HG03175 (cell line): ENCODE results near the gene SLC25A22.

Experiments
- ATAC-seq: cut with Tn5 transposase; IDR thresholded peaks from one replicate; pipeline ENCODE4 v1.9.1; 2021; ENCODE audit warnings: mild to moderate bottlenecking, moderate library complexity; ENCODE audit not compliant: unreplicated experiment

SLC25A22 gene

DNA sequence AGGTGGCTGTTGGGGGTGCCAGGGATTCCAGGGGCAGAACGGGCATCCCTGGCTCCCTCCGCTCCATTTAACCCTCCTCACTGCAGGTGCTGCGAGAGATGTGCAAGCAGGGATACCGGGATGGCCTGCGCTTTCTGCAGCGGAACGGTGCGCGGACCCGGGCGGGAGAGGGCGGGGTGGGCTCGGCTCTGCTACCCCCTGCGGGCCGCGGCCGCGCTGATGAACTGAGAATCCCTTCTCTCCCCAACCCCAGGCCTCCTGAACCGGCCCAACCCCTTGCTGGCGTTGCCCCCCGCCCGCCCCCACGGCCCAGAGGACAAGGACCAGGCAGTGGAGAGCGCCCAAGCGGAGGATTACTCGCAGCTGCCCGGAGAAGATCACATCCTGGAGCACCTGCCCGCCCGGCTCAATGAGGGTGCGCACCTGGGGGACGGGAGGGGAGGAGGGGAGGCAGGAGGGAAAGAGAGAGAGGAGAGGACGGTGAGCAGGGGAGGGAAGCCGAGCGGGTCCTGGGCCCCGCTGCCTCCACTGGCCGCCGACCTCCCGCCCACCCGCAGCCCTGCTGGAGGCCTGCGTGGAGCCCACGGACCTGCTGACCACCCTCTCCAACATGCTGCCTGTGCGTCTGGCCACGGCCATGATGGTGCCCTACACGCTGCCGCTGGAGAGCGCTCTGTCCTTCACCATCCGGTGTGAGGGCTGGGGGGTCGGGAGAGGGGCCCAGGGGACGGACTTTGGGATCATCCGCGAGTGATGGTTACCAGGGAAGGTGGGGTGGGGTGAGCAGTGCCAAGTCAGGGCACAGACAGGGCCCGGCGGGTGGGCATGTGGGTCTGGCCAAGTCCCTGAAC, 25.6 kb upstream of the SLC25A22 start:
- ATAC-seq, result no peak

DNA sequence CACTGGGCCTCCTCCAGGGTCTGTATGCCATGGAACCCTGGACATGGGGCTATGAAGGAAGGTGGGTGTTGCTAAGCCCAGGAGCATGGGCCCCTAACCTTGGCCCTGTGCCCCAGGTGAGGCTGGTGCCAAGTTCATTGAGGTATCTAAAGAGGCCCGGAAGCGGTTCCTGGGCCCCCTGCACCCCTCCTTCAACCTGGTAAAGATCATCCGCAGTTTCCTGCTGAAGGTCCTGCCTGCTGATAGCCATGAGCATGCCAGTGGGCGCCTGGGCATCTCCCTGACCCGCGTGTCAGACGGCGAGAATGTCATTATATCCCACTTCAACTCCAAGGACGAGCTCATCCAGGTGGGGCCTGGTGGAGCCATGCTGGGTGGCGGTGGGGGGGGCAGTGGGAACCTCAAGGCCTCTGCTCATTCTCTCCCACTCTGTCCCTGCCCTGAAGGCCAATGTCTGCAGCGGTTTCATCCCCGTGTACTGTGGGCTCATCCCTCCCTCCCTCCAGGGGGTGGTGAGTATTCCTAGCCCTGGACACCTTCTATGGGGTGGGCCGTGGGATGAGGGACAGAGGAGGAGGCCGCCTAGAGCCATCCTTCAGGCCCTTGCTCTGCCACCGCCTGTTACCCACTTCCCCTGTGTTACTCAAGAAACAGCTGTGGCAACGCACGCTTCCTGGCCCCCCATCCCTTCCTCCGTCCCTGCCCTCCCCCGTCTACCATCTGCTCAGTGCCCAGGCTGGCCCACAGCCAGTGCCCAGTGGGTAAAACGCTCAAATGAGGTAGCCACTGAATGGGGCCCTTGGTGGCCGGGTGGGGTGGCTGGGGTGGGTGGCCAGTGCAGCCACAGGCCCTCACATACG, 23.7 kb upstream of the SLC25A22 start:
- ATAC-seq, result no peak

DNA sequence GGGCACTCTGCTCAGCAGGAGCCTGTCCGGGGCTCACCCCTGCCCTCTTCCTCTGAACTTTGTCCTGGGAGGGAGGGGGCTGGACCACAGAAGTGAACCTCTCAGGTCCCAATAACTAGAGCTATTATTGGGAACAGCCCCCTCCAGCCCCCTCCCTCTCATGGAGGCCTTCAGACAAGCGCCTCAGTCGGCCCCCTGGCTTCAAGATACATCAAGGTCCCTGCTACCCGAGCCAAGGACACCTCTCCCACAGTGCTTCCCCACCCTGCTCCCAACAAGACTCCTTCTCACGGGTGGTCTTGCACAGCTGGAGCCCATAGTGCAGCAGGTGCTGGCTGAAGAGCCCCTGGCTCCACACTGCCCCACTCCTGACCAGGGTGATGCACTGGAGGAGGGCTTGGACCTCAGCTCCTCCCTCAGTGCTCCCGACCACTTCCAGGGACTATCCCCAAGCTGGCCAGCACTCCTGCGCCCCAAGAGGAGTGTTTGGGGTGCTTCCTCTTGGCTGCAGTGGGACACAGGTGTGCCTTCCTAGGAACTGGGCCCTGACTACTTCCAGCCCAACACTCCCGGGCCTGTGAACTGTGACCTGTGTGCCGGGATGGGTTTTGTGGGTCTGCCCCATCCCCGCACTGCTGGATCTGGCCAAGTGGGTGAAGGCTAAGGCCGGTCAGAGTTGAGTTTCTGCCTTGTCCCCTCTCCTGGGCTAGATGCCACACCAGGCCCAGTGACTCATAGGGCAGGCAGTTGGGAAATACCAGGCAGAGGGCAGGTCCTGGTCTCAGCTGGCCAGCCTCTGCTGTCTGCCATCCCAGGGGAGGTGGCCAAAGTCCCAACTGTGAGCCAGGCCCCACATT, 22.8 kb upstream of the SLC25A22 start:
- no peak for ATAC-seq

DNA sequence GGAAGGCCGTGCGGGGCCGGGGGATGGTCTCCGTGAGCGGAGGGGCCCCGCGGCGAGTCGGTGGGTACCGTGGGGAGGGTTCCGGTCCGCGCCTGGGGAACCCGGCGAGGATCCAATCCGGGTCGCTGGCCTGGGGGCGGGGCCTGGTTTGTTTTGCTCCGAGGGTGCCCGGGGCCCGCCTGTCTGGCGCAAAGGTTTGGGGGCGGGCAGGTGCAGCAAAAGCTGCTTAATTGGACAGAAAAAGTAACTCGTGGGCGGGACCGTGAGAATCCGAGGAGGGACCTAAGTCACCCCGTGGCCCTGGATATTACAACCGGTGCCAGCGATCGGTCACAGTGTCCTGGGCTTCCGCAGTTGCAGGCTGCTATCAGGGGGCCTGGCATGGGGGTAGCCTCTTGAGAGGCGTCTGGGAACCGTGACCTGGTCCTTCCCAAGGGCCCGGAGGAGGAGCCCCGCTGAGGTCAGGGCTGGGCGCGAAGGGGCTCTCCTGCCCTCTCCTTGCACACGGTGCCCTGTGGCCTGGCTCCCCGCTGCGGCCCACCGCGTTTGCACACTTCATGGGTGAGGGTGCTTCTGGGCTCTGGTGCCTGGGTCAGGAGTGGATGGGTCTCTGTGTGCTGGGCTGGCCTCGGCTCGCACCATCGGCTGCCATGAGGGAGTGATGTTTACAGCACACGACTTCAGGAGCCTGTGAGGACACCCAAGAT, 22.0 kb upstream of the SLC25A22 start:
- ATAC-seq, result peak; percentile 66

GRCh38 chr11:819129-819931, 21.2 kb upstream of the SLC25A22 start:
- ATAC-seq, result peak; percentile 65

GRCh38 chr11:818396-819128, 20.5 kb upstream of the SLC25A22 start, which contains the start of gene PNPLA2:
Gene PNPLA2 (plus strand): TSS chr11:818914. CDS start chr11:819719, 805 bp downstream.
- peak; percentile 1 for ATAC-seq

GRCh38 chr11:816433-816779, 18.3 kb upstream of the SLC25A22 start:
- ATAC-seq, result no peak

DNA sequence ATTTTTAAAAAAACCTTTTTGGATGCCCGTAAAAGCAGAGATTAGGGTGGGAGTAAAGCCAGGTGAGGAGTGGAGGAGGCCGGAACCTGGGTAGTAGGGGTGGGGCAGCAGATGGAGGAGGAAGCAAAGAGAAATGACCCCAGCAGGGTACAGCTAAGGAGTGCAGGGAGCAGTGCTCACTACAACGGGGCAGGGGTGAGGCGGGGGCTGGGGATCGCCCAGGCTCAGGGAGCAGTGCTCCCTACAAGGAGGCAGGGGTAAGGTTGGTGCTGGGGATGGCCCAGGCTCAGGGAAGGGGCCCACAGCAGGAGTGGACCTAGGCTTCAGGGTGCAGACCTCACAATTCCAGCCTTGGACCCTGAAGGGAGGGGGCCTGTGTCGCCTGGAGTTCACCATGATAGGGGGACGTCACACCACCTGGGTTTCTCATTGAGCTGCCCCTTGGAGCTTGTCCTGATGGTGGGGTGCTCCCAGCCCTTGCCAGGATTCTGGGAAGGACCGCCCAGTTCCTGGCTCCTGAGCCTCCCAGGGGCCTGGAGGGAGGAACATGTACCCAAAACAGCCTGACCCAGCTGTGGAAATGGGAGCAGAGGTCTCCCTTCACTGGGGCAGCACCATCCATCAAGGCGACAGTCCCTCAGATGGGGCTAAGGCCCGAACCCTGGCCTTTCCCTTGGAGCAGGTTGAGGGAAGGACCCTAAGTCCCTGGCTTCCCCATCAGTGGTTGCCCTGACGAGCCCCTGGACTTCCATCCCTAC, 17.8 kb upstream of the SLC25A22 start:
- no peak for ATAC-seq

DNA sequence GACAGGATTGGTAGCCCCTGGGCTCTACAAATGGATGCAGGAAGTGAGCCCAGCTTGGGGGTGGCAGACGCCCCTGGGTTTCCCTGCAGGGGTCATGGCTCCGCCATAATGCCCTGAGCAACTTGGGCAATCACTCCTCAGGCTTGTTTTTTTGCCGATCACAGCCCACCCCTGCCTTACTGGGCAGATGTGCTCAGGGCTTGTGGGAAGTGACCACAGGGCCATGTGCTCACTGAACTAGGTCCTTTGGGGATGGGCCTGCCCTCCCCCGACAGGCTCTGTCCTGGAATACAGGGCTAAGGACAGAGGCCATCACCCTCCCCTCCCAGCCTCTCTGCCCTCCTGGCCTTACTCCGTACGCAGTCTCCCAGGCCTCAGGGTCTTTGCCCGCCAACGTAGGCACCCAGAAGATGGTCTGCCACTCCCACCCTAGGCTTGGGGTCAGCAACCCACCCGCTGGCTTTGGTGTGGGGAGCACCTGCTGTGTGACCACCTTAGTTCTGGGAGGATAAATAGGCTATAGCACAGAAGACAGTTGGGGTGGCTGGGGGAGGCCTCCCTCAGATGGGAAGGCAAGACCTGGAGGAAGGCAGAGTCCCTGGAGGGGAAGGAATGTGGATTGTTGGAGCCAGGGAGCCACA, 15.5 kb upstream of the SLC25A22 start:
- no peak for ATAC-seq

- no peak for ATAC-seq
Measured at GRCh38 chr11:813072-813455, 15.0 kb upstream of the SLC25A22 start.

DNA sequence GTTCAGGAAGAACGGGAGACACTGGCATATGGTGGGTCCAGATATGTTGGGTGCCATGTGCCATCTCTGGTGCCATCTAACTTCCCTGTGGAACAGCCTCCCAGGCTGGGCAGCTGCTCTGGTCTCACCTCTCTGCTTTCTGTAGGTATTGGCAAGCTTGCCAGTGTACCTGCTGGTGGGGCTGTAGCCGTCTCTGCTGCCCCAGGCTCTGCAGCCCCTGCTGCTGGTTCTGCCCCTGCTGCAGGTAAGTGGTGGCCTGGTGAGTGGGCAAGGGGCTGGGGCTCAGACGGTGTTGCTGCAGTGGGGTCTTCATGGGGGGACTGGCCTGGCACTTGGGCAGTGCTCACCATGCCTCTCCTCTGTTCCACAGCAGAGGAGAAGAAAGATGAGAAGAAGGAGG, 14.3 kb upstream of the SLC25A22 start:
- ATAC-seq, result no peak

GRCh38 chr11:811446-812245, 13.6 kb upstream of the SLC25A22 start:
- ATAC-seq, result no peak

DNA sequence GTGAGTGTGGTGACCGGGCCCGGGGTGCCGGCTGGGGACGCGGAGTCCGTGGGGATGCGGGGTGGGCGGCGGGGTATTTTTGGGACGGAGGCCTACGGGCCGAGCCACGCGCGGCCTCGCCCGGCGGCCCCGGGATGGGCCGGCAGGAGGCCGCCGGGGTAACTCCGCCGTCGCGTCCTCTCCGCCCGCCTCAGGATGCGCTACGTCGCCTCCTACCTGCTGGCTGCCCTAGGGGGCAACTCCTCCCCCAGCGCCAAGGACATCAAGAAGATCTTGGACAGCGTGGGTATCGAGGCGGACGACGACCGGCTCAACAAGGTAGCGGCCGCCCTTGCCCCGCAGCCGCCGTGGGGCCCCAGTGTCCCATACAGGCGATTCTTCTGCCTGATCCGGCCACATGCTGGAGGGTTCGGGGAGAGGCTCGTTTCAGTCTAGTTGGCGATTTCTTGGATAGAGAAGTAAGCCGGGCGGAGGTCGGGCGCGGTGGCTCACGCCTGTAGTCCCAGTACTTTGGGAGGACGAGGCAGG, 12.0 kb upstream of the SLC25A22 start:
- no peak for ATAC-seq

GRCh38 chr11:809287-810039, 11.4 kb upstream of the SLC25A22 start, which contains the start of gene RPLP2:
Gene RPLP2 (plus strand): TSS chr11:809967. CDS start chr11:810235, 268 bp downstream.
- ATAC-seq, result peak; percentile 72

- ATAC-seq, result peak; percentile 1
Measured at GRCh38 chr11:808427-809286, 10.6 kb upstream of the SLC25A22 start.
